Renal cortex interstitium (tissue), 11 donors: Measurements from ENCODE around the gene OPCML. TPM values are rescaled to one million over a fixed set of nuclear protein-coding genes. Genes with fewer than 3 reads are reported as not detected.

ENCODE experiments used
- DNase-seq, 11 donors: peaks; one replicate each; pipeline ENCODE4 v3.0.0-alpha.2; 2013; ENCODE audit warnings: low read depth in 9 of 11, low spot score in 4 of 11; ENCODE audit errors: extremely low read depth in 1 of 11
- polyA plus RNA-seq, 3 donors: library from polyadenylated mRNA; unstranded; fragments of 120-200 nt; gene quantifications; one replicate each; pipeline ENCODE4 v1.2.1, GENCODE V29; 2013; ENCODE audit not compliant: insufficient read length in 3 of 3

OPCML gene
- polyA plus RNA-seq, 3 donors, result 13.2 to 15.8 (median 15.2) TPM

DNA sequence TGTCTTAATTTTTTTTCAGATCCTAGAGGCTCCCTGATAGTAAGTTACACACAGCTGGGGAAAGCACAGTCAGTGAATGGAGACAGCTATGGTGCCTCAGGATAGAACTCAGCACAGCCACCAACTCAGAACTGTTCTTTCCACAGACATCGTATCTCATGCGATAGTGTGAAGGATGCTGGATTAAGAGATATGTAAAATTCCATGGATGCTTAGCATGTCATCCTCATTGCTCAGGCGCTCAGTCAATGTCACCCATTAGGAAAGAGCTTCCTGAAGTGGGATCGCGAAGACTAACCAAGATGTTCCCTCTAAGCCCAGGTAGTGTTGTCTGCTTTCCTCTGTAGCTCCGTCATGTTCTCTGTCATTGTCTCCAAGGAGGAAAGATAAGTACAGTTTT lies 1000.4 kb downstream of the OPCML start:
- DNase-seq, result no peak

DNA sequence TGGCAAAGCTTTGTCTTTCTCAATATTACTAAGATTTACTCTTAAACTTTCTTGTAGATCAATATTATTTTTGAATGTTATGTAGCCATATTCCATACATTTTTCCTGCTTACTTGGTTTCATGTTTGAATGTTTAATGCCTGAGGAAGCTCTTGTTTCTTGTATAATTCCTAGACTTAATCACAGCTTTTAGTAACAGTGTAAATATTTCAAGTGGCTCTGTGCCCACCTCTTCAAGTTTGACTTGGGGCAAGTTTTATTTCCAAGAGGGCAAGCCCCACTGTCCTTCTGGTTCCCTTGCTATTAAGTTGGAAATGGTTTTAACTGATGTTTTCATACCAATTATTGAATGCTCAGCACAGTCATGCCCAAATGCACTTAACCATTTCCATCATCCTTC lies 1004.1 kb downstream of the OPCML start:
- DNase-seq, result no peak

- no peak for DNase-seq
Measured at GRCh38 chr11:132523929-132524328, 1008.4 kb downstream of the OPCML start.

- no peak for DNase-seq
Measured at GRCh38 chr11:132520199-132520598, 1012.1 kb downstream of the OPCML start.

DNA sequence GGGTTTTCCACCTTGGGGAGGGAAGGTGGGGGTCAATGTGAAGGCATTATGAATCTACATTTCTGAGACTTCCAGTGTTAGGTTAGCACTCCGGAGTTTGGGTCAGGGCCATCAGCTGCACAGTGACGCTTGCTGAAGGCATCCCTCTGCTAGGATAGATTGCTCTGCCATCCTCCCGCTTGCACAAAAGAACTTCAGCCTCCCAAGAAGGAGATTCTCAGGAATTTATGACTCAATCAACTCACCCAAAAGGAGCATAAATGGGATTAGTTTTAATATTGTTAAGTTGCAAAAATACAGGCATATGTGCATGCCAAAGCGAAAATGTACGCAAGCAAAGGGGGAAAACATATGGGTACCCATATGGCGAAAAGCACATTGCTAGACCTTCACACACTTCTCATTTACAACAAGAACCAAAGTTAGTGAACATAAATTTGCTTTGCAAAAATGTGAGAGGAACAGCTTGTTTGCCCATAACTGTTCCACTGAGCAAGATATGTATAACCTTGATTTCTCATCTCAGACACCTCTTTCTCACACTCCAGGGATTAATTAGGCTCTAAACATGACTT lies 1013.0 kb downstream of the OPCML start:
- no peak for DNase-seq

DNA sequence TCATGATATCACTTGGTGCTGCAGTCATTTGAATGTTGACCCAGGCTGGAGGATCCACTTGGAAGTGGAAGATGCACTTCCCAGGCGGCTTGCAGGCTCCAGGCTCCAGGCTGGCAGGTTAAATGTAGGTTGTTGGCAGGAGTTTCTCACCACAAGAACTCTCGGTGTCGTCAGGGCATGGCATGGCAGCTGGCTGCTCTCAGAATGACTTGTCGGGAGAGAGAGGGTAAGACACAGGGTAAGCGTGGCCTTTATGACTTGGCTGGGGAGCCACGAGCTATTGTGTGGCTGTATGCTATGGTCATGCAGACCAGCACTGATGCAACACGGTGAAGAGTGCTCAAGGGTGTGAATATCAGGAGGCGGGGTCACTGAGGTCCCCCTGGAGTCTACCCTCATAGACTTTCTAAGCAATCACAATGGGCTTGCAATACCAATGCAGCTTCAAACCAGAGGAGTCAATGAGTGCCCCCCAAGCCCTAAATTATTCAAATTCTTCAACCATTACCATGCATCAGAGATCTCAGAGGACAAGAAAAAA lies 1027.7 kb downstream of the OPCML start:
- no peak for DNase-seq

- DNase-seq, result no peak
Measured at GRCh38 chr11:132501356-132501755, 1030.9 kb downstream of the OPCML start.

DNA sequence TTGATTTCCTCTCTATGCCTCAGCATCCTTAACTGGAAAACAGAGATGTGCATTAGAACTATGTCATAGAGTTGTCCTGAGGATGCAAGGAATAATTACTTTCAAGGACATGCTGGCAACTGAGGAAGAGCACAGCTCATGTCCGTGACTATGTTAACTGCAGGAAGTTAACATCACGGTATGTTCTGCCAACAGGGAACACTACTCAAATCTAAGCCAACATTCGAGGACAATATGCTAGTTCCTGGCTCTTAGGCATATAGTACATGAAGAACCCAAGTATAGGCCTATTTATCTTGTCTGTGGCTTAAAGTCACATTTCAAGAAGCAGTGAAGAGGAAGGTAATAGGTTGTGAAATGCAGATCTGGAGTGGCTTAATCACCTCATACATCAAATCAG lies 1032.6 kb downstream of the OPCML start:
- DNase-seq, result no peak

DNA sequence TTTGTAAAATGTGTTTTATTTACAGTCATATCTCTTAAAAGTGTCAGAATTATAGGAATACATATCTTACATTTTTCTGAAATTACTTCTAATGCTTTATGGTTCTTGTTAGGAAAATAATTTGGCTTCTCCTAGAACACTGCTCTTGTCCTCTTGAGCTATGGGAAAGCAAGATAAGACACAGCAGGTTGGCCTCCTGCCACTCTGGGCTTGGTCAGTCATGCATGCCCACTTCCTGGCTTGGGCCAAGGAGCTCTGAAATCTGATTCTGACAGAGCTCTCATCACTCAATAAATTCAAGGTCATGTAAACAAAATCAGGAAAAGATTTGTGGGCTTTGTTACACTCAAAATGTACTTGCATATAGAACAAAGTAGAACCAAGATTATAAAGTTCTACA lies 1036.0 kb downstream of the OPCML start:
- peak in 8 of 11 donors; percentile 12 to 52 (median 40) for DNase-seq

- no peak for DNase-seq
Measured at GRCh38 chr11:132493801-132494200, 1038.5 kb downstream of the OPCML start.

DNA sequence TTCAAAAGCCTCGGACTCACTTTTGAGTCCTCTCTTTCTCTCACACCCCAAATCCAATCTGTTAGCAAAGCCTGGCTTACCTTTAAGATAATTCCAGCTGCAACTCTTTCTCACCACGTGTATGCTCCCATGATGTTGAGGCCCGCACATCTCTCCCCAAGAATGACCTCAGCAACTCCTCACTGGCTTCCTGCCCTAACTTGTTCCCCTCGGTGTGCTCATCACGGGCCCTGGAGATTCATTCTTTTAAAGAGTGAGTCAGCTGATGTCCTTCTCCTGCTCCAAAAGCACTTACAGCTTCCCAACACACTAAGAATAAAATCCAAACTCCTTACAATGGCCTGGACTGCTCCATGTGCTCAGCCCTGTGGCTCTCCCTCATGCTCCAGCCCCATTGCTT lies 1041.3 kb downstream of the OPCML start:
- DNase-seq, result no peak

DNA sequence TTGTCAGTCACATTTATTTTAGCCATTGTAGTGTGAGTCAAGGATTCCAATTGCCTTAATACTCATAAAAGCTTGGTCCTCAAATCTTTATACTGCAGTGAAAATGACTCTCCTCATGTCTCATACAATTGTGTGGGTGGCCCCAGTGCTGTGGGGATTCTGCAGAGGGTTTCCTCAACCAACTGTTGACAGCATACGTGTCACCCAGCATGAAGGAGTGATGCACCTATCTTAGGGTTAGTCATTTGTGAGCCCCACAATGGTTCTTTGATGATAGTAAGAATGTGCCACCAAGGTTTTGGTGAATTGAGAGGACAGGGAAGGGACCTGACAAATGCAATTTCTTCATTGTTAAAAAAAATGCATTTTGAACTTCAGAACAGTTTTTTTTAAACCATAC lies 1046.2 kb downstream of the OPCML start:
- DNase-seq, result no peak

- DNase-seq, result no peak
Measured at GRCh38 chr11:132475026-132475425, 1057.3 kb downstream of the OPCML start.

GRCh38 chr11:132472411-132473172 lies 1059.7 kb downstream of the OPCML start:
- no peak for DNase-seq

GRCh38 chr11:132471466-132471865 lies 1060.8 kb downstream of the OPCML start:
- no peak for DNase-seq

GRCh38 chr11:132466983-132467382 lies 1065.3 kb downstream of the OPCML start:
- no peak for DNase-seq

DNA sequence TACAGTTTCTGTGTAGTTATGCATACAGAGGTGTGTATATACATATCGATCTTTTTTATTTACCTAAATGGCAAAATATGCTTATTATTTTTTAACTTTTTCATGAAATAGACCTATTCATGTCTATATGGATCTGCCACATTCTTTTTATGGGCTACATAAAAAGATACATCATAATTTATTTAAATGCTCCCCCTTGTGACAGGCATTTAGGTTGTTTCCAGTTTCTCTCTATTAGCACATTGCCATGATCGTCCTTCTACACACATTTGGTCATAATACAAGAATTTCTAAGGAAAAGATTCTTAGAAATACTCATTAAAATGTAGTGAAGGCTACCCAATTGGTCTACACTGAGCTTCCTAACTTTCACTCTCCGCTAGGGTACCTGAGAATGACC lies 1067.4 kb downstream of the OPCML start:
- no peak for DNase-seq

DNA sequence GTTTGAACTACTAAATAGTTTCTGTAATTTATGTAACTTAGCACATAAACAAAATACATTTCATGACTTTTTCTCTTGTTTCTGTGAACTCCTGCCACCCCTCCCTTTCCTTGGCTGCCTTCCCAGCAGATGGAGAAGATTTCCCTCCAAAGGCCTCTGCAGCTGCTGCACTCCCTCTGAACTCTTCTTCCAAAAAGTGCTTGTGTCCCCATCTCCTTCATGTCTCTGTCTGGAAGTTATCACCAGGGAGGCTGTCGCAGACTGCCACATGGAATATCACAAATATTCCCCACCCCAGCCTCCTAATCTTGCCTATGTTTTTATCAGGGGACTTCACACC lies 1068.3 kb downstream of the OPCML start:
- DNase-seq, result peak; percentile 62 to 89 (median 79)

DNA sequence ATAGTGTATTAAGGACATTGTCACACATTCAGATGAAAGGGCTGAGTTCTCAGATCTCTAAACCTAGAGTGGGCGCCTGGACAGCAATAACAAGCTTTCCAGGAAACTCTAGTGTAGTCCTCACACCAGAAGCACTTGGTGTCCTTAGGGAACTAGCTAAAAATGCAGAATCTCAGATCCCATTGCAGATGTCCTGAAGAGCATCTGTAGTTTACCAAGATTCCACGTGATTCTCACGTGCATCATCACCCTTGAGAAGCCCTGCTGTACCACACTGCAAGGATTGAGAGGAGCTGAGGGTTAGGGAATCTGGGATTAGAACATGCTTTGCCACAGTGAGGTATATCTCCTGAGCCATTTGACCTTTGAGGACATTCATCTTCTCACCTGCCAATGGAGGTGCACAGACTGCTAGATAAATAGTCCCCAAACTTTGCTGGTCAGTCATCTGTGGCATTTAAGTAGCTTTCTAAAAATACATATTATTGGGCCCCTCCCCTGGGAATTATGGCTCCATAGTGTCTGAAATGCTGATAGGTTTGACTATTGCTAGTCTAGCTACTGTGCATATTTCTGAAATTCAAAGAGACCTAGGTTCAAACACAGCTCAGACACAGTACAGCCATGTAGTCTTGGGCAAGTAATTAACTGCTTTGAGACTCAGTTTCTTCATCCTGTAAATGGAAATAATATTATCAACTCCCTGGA lies 1068.9 kb downstream of the OPCML start:
- DNase-seq, result no peak

- no peak for DNase-seq
Measured at GRCh38 chr11:132459736-132460135, 1072.6 kb downstream of the OPCML start.
